SW480 (cell line): Measurements from ENCODE around the gene JUND.

Source experiments
- DNase-seq: peaks from one replicate; pipeline ENCODE4 v3.0.0-alpha.2; 2016; ENCODE audit warnings: low spot score

Gene JUND

GRCh38 chr19:18233224-18233825, 48.1 kb downstream of the JUND start:
- no peak for DNase-seq

- no peak for DNase-seq
These were observed 48.7 kb downstream of the JUND start for GRCh38 chr19:18232540-18233223.

GRCh38 chr19:18231775-18232174, 49.6 kb downstream of the JUND start:
- DNase-seq: no peak

GRCh38 chr19:18230941-18231734, 50.3 kb downstream of the JUND start:
- DNase-seq: no peak

- DNase-seq: no peak
These were observed 51.5 kb downstream of the JUND start for GRCh38 chr19:18229915-18230314.
